ENCODE data around the gene PRG3. TPM values are rescaled to one million over a fixed set of nuclear protein-coding genes. Genes with fewer than 3 reads are reported as not detected.
"Not testable (repeated sequence)": the region's sequence is repeated elsewhere in the genome, so short reads cannot be mapped to it uniquely, and the experiment has no call there.

The PRG3 gene
- polyA plus RNA-seq, 4 donors, result 0.22 to 0.94 (median 0.66) TPM; not detected in 1

DNA sequence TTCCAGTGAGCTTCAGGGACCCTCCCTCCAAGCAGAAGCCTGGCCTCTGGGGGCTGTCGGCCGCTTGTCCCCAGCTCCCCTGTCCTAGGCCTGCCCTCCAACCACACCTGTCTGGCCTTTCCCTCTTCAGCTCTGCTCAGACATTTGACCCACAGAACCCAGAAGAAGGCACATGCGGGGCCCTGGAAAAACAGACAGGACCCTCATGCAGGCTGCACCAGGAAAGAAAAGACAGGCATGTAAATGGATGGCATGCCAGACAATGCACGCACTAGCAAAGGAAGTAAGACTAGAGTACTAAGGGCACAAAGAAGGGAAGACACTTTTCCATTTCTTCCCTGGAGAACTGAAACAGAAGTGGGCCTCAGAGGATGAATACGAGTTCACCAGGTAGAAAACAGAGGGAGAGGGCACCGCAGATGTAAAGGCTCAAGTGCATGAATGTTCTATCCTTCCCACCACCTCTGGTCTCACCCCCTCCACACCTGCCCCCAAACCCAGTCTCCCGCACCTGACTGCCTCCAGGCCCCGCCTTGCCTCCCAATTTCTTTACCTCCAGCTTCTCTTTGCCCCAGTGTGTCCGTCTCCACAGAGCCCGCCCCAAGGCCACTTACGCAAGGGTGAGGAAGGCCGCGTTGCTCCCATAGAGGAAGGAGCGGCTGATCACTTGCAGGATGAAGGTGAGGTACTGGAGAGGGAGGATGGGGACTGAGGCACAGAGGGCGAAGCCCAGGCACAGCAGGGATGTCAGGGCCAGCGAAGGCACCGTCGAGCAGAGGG lies 28.6 kb upstream of the PRG3 start:
- DNase-seq (ENCODE audit: low read depth in 4 of 4, low spot score in 3 of 4), result no peak

DNA sequence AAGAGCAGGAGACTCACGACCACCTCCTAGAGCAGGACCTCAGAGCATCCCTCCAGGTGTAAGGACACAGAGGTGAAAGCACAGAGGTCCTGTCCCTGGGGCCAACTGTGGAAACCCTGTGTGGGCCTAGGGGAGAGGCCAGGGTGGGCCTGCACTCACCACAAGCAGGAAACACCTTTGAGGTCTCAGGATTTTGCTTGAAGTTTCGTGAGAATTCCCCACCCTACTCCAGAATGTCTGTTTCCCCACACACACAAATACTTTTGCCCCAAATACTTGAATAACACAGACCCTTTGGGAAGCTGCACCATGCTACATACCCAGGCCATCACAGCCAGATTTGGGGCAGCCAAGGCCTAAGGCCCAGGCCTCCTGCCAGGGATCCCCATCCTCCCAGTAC lies 27.8 kb upstream of the PRG3 start:
- no peak for DNase-seq (ENCODE audit: low read depth in 4 of 4, low spot score in 3 of 4)

DNA sequence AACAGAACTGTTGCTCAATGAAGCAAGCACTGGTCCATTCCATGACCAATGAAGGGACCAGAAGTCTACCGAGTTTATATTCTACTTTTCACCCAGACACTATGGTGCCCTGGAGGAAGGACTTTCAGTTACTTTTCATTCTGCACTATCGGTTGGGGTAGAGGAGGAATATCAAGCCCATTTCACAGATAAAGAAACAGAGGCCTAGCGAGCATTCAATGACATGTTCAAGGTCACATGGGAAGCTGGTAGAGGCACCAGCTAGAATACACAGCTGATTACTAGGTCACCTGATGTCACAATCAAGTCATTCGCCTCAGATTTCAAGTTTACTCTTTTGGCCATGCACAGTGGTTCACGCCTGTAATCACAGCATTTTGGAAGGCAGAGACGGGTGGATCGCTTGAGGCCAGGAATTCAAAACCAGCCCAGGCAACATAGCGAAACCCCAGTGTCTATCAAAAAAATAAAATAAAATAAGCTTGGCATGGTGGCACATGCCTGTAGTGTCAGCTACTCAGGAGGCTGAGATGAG lies 27.1 kb upstream of the PRG3 start:
- DNase-seq (ENCODE audit: low read depth in 4 of 4, low spot score in 3 of 4), result no peak

DNA sequence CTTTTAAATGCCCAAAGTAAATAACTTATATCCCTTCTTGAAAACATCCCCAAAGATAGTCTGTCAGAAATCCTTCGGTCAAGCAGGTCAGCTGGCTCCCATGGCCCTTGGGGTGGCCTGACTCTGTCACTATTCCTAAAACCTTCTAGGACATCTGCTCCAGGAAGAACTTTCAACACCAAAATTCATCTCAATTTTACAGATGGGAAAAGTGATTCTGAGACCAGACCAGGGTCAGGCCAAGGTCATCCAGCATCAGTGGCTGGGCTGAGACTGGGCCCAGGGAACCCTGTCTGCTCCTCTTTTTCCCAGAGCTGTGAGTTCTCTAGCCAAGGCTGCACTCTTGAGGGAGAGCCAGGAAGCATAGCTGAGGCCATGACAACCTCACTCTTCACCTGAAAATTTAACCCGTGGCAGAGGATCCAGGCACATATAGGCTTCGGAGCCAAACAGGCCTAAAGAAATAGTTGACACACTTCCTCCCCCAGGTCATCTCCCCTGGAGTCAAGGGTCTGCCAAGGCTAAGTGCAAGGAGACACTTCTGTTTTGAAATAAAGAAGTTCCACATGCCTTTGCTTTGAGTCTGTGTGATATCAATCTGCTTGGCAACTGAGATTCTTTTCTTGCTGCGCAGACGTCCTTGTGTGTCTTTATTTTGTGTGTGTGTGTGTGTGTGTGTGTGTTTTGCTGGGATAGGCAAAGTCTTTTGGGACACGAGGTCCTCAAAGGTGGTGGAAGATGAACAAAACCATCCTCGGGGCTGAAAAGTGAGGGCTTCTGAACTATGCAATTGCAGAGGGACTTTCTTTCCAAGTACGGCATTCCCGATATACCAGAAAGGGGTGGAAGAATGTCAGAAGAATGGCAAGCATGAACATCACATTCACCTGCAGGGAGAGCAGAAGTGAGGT lies 26.3 kb upstream of the PRG3 start:
- no peak for DNase-seq (ENCODE audit: low read depth in 4 of 4, low spot score in 3 of 4)

DNA sequence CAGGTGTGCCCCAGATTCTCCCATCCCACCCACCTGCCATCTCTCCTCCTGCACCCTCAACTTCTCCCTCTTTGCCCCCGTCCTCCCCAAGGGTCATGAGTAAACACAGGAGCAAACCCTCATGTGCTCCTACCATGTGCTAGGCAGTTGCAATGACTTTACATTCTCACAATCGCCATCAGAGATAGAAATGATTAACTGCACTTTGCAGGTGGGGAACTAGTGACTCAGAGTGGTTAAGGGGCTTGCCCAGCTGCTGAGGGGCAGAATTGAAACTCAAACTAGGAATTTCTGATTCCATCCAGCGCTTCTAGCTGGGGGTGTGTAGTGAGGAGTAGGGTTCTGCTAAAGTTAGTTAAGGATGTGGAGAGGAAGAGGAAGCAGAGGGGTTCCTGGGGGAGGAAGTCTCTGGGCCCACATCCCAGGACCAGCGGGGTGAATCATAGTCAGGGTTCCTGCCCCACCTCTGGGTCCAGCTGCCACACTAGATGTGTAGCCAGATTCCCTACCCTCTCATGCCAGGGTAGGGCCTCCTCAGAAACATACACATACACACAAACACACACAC lies 25.5 kb upstream of the PRG3 start:
- DNase-seq (ENCODE audit: low read depth in 4 of 4, low spot score in 3 of 4), result no peak

DNA sequence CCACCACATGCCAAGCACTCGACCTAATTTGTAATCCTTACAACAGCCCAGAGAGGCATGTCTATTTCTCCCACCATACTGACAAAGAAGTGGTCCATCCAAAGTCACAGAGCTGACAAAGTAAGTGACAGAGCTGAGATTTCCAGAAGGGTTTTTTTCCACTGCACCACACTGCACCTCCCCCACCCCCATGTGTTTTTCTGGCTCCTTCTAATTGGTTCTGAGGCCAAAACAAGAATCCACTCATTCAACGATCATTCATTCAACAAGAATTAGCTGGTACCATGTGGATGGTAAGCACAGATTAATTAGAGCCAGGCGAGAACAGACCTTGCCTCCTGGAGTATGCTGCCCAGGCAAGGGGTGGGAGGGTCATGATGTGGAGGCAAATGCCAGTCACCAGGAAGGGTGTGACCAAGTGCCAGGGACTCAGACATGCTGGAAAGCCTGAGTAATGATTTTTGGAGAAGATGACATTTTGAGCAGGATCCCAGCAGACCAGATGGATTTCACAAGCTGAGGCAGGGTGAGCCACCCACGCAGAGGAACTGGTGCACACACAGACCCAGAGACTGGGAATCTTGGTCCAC lies 24.4 kb upstream of the PRG3 start:
- no peak for DNase-seq (ENCODE audit: low read depth in 4 of 4, low spot score in 3 of 4)

DNA sequence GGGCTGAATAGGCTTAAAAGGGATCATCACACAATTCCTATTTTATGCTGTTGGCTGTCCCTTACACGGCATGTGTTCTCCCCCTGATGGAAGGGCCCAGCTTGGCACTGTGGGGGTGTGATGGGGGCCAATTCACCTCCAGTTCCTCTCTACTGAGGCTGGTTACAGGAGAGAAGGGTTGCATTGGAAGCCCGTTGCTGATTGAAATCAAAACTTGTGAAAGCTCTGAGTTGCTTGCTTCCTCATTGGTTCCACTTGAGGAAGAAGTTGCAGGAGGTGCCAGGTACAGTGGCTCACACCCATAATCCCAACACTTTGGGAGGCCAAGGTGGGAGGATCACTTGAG lies 22.8 kb upstream of the PRG3 start:
- DNase-seq (ENCODE audit: low read depth in 4 of 4, low spot score in 3 of 4), result no peak

DNA sequence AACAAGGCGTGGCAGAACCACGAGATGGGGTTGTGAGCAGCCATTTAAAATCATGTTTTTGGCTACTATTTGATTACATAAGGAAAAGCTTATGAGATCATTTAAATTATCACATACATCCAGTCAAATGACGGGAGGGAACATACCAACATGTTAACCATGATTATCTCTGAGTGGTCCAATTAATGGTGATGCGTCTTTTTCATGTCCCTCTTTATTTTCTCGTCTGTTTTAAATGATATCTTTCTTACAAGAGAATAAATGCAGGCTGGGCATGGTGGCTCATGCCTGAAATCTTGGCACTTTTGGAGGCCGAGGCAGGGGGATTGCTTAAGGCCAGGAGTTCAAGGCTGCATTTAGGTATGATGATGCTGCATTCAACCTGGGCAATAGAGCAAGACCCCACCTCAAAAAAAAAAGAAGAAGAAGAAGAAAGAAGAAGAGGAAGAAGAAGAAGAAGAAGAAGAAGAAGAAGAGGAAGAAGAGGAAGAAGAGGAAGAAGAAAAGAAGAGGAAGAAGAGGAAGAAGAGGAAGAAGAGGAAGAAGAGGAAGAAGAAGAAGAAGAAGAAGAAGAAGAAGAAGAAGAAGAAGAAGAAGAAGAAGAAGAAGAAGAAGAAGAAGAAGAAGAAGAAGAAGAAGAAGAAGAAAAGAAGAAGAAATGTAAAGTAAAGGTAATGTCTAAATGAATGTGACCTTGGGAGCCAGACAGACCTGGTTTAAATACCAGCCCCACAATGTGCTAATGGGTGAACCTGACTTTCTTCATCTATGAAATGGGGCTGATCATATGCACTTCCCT lies 22.3 kb upstream of the PRG3 start:
- not testable (repeated sequence) for DNase-seq (ENCODE audit: low read depth in 4 of 4, low spot score in 3 of 4)

DNA sequence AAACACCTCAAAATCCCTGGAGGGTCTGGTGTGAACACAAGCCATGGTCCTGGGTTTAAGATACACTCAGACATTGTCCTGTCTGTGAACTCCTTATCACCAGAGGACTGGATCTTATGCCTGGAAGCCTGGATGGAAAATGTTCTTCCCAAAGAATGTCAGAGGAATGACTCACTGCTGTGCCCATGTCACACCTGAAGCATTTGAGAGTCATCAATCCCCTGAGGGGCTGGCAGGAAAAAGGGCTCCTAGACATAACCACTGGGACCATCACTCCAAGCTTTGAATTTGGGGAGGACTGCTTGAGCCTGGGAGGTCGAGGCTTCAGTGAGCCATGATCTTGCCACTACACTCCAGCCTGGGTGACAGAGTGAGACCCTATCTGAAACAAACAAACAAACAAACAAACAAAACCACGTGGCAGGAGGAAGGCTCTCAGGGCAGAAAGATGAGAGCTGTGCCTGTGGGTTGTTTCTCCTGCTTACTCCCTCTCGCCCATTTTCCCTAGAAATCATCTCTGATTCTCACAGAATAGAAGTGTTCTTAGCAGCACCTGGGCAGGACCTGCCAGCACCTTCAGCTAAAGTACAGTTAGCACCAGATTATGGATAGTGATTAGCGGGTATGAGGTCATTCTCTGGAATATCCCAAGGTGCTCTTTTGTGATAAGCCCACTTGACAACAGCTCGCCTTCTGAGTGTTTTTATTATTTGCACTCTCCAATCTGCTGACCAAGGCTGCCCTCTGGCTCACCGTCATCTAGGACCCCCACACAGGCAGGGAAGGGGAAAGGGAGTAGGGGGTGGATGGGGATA lies 21.4 kb upstream of the PRG3 start:
- no peak for DNase-seq (ENCODE audit: low read depth in 4 of 4, low spot score in 3 of 4)

DNA sequence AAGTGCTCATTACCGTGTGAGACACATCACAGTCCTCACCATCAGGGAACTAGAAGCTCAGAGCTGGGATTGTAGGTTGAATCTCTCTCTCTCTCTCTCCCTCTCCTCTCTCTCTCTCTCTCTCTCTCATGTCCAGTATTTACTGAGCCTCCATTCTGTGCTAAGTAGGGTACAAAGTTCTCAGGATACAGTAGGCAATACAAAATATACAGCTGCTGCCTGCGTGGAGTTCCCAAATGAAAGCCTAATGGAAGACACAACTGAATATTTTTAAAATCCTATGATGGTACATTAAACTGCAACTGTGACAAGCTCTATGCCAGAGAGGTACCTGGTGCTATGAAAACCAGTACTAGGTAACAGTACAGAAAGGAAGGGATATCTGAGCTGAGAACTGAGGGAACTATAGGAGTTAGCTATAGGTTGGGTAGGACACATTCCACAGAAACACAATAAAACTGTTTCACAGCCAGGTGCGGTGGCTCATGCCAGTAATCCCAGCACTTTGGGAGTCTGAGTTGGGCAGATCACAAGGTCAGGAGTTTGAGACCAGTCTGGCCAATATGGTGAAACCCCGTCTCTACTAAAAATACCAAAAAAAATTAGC lies 19.1 kb upstream of the PRG3 start:
- no peak for DNase-seq (ENCODE audit: low read depth in 4 of 4, low spot score in 3 of 4)

DNA sequence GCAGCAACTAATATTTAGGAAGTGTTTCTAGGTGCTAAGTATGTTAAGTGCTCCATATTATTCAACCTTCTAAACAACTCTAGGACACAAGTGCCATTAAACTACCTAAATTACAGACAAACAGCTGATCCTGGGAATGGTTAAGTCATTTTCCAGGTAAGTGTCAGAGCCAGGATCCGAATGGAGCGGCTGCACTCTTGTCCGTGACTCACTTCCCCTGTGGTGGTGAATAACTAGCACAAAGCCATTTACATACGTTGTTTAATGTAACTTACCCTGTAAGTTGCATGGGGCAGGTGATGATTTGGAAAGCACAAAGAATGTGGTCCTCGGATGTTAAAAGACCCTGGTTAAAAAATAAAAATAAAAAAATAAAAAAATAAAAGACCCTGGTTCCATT lies 18.3 kb upstream of the PRG3 start:
- DNase-seq (ENCODE audit: low read depth in 4 of 4, low spot score in 3 of 4), result no peak

DNA sequence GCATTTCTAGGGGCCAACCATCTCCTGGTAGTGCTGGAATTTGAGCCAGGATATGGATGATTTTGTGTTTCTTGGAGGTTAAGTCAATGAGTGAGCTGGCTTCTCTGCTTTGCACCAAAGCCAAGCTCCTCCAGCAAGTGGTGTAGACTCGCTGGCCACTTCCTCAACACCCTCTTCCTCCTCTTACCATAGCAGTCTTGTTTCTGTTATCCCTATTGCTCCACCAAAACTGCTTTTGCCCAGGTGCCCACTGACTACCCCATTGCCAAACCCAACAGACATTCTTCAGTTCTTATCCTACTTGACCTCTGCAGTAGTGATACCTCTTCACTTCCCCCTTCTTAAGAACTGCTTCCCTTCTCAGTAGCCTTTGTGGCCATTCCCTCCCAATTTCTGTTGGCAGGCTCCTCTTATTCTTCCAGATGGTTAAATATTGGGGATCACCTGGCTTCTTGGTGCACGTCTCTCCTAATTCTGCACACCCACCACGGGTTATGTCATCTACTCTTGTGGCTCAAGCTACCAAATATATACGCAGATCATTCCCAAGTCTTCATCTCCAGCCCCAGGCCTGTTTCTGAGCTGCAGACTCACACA lies 16.5 kb upstream of the PRG3 start:
- no peak for DNase-seq (ENCODE audit: low read depth in 4 of 4, low spot score in 3 of 4)

DNA sequence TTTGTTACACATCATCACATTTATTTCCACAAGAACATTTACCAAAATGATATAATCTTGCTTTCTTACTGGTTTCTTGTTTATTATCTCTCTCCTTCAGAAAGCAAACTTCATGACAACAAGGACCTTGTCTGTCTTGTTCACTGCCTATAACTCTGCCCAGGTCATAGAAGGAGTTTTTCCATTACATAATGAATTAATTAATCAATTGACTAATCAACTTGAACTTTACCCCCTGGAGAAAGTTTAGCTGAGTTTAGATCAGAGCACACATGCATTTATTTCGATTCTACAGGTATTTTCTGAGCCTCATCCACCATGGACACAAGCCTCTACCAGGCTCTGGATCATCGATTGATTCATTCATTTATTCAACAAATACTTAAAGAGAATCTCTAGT lies 15.8 kb upstream of the PRG3 start:
- DNase-seq (ENCODE audit: low read depth in 4 of 4, low spot score in 3 of 4), result no peak

DNA sequence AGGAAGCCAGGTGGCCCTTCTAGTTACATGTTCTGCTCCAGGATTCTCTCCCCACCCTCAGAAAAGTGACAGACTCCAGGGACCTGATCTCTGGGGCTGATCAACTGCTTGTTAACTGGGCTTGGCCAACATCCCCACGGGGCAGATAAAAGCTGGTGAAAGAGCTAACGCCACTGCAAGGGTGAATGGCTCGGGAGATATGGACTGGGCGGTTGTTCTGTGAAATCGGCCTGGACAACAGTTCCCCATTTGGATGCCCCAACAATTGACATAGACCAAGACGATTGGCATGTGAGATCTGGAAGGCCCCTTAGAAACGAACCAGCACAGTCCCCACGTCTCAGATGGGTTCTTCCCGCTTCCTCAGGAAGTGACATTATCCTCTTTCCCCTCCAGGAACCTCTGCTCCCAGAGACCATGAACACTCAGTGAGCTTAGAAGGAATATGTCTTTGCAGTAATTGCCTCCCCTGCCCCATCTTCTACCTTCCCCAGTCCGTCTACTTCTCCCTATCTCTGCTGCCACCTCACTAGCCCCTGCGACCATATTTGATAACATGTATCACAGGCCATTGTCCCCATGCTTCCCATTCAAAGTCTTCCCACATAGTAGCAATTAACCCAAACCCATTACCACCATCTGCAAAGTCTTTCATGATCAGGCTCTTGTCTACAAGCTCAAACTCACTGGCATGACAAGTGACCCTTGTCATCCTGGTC lies 15.1 kb upstream of the PRG3 start:
- DNase-seq (ENCODE audit: low read depth in 4 of 4, low spot score in 3 of 4), result no peak

DNA sequence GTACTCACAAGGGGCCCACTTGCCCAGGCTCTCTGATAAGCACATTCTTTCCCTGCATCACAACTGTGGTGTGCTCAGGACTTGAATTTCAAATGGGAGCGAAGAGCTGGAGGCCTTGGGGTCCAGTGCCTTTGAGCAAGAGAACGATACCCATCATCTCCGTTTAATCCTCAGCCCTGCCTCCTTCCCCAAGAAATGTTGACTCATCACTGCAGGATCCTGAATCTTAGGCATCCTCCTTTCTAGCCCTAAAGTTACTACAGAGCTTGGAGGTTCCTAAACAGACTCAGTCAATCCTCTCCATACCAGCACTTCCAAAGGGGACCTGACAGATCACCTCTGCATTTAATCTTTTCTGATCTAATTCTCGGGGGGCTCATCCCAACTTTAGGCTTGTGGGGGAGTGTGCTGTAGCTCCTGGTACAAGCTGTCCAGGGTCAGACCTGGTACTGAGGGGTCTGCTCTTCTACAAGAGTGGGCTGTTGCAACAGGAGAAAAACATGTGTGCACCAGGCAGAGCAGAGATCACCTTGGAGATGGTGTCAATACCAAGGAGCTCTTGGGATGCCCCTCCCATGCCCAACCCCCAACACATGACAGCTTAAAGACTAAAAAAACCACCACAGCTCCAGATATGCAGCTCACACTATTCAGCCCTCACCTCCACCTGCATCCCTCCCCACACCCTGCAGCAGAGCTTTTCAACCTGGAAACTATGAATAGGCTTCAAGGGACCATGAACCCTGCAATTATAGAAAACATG lies 13.4 kb upstream of the PRG3 start:
- no peak for DNase-seq (ENCODE audit: low read depth in 4 of 4, low spot score in 3 of 4)

DNA sequence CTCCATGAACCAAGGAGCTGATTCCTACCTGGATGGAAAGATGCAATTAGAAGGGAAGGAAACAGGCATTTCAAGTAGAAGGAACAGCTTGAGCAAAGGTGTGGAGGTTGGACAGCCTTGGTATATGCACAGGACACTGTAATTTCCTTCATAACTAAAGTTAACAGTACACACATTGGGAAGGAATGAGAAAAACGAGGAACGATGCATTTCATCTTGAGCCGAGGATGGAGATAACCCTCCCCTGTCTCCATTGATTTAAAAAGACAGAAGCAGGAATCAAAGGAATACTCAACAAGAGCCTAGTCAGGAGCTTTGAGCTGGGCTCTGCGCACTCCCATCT lies 11.8 kb upstream of the PRG3 start:
- DNase-seq (ENCODE audit: low read depth in 4 of 4, low spot score in 3 of 4), result no peak

DNA sequence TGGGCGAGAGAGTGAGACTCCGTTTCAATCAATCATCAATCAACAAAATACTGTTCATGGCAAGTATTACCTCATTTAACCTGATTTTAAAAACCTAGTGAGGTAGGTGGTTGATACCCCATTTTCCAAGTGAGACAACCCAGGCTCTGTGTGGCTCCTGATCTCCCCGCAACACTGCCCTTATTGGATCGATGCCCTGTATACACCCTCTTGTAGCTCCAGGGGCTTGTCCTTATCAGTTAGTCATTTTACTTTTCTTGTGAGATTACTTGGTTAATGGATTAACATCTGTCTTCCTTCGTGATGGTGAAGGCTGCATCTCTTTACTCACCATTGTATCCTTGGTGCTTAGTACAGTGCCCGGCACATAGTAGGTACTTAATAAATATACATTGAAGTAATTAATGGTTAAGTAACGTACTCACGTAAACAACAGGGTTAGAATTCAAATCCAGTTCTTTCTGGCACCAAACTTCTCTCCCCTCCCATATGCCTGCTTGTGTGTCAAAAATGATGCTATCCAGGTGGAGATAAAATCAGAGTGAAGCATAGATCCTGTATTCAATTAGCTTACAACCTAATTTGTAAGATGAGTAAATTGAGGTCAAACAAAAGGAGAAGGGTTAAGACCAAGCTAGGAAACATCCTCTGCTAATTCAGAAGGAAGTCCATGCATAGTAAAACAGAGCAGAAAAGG lies 11.3 kb upstream of the PRG3 start:
- no peak for DNase-seq (ENCODE audit: low read depth in 4 of 4, low spot score in 3 of 4)
